GM03348 (cell line): ENCODE results near the gene CPO.

ENCODE experiments used
- DNase-seq: peaks from one replicate; pipeline ENCODE4 v3.0.0; 2012; ENCODE audit warnings: low spot score

The CPO gene

GRCh38 chr2:207015901-207016300 is 76.6 kb downstream of the CPO start:
- DNase-seq: peak; percentile 36
